PC-3 (cell line): ENCODE results near the gene PACSIN1.

ENCODE experiments used
- CTCF ChIP-seq: fragments of 300-600 bp; sonication (generic); conservative IDR thresholded peaks from 2 replicates; pipeline ENCODE4 v1.5.1; 2017; ENCODE audit warnings: antibody characterized with exemption, low read depth, mild to moderate bottlenecking, low read length
- EZH2 ChIP-seq: fragments of 300-600 bp; sonication (generic); IDR thresholded peaks from one replicate; pipeline ENCODE4 v1.6.1; 2017; ENCODE audit warnings: antibody characterized with exemption, mild to moderate bottlenecking, low read length; ENCODE audit not compliant: unreplicated experiment
- EZH2phosphoT487 ChIP-seq: fragments of 300-600 bp; sonication (generic); IDR thresholded peaks from 2 replicates; pipeline ENCODE4 v1.6.1; 2018; ENCODE audit warnings: mild to moderate bottlenecking, antibody characterized with exemption, low read length, borderline replicate concordance

- TF ChIP-seq CTCF (no peak), EZH2 (no peak), EZH2phosphoT487 (no peak)
Measured at GRCh38 chr6:34469499-34469898, 3.6 kb downstream of the PACSIN1 start.
